ENCODE data around the gene SAMD8.

The SAMD8 gene

DNA sequence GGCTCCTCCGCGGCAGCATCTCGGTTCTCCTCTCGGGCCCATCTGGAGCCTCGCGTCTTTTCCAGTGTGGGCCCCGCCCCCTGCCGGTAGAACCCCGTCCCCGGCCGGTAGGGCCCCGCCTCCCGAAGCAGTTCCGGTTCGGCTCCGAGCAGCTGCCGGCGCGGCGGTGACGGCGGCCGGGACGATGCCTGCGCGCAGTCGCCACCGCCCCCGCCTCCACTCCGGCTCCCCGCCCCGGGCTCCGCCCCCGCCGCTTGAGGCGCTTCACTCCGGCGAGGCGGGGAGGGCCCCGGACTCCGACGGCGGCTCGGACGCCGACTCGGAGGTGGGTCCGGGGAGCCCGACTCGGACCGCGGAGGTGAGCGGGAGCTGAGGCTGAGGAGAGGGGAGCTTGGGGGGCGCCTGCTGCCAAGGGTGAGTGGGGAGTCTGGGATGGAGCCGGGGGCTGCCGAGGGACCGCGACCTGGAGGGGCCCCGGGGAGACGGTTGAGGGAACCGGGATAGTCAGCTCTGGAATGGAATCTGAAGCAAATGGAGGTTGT, at the start of gene SAMD8:
SAMD8 (plus strand) TSS at position 292 of the 542 bp plus-strand sequence. CDS start 38,873 bp downstream, outside the sequence.
- peak; percentile 97 for DNase-seq

- DNase-seq: no peak
These were observed 49.5 kb upstream of the SAMD8 start for GRCh38 chr10:75061709-75062505.

GRCh38 chr10:75062506-75063299, 48.8 kb upstream of the SAMD8 start:
- peak; percentile 88 for DNase-seq

DNA sequence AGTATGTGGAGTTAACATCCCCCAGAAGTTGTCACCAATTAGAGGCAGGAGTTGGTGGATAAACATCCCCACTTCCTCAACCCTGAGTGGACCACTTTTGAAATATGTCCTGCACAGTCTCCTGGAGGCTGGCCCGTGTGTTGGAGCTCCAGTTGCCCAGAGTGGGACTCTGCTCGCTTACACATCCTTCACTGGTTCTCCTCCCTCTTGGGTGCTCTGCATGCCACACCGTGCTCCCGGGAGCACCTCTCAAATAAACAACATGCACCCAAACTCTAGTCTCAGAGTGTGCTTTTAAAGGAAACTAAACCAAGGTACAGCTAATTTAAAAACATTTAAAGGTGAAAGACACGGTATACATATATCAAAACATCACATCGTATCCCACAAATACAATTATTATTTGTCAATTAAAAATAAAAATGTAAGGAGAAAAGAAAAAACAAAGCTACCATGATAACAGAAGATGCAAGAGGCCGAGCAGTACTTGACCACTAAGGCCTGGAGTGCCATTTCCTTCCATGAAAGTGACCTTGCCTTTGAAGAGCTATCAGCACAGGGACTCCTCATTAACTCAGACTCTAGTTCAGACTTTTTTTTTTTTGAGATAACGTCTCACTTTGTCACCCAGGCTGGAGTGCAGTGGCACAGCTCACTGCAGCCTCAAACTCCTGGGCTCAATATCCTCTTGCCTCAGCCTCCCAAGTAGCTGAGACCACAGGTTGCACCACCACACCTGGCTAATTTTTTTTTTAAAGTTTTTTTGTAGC, 47.8 kb upstream of the SAMD8 start:
- DNase-seq: no peak

DNA sequence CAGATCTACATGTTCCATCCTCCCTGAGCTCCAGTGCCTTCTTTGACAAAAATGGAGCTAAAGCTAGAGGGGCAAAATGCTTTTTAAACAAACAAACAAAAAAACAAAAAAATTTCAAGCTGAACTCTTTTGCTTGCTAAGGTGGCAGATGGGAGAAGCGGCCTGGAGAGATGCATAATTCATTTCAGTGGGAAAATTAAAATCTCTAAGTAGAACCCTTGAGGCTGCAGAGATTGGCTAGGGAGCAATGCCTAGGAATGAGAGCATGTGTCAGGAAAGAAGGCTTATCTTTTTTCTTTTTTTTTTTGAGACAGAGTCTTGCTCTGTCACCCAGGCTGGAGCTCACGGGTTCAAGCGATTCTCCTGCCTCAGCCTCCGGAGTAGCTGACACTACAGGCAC, 46.4 kb upstream of the SAMD8 start:
- no peak for DNase-seq

DNA sequence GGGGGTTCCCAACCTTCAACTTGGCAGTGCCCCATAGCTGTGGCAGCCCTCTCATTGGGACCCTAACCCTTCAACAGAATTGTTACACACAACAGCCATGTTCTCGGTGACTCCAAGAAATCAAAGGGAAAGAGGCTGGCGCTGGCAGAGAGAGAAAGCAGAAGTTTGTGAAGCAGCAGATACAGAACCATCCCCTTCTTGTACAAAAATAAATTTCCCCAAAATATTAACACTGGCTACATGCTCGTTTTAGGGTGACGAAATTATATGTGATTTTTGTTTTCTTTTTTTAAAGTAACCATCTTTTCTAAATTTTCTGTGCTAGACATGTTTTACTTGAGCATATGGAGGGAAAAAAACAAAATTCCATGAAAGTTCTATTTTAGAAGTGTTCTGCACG, 45.2 kb upstream of the SAMD8 start:
- no peak for DNase-seq

GRCh38 chr10:75067272-75067671, 44.2 kb upstream of the SAMD8 start:
- DNase-seq: no peak

DNA sequence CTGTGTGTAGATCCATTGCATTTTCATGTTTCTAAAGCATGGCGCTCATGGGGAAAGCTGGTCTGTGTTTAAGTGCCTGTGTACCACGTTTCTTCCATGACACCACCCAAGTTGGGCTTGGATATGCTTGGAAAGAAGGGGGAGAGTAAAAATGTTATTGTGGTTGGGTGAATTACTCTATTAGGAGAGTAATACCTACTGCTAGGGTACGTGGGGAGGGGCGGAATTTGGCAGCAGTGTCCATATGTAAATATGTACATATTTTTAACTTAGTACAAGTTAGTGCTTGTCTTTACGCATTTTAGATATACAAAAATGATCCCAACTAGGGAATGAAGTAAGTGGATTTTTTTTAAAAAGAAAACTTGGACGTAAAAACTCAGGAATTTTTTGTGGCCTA, 42.9 kb upstream of the SAMD8 start:
- DNase-seq: no peak

GRCh38 chr10:75070476-75070875, 41.0 kb upstream of the SAMD8 start:
- no peak for DNase-seq

GRCh38 chr10:75070961-75071428, 40.5 kb upstream of the SAMD8 start:
- peak; percentile 49 for DNase-seq

DNA sequence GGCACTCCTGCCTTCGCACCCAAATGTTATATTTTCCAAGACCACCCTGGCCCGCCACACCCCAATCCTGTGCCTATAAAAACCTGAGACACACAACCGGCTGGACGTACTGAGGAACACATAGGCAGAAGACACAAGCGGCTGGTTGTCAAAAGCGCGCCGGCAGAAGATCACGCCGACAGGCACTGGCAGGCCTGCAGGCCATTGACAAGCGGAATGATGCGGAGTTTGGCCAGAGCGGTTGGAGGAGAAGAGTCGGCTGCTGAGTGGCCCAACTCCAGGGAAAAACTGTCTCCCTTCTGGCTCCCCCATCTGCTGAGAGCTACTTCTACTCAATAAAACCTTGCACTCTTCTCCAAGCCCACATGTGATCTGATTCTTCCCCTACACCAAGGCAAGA, 39.7 kb upstream of the SAMD8 start:
- no peak for DNase-seq

GRCh38 chr10:75072727-75073126, 38.7 kb upstream of the SAMD8 start:
- DNase-seq: no peak

DNA sequence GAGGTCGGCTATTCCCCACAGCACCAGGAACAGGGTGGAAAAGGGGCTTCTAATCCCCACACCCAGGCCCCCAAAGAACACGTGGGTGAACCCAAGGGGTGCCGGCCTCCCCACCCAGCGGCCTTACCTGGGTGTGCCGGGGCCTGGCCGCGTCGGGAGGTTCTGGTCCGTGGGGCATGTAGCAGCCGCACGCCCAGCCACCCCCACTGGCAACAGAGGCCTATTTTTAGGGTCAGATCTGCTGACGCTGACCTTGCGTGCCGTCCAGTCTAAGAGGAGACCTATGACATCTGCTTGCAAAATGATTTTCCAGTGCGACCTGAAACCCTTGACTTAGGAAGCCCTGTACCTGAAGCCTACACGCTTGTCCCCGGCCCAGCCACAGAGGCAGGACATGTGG, 38.0 kb upstream of the SAMD8 start:
- no peak for DNase-seq

DNA sequence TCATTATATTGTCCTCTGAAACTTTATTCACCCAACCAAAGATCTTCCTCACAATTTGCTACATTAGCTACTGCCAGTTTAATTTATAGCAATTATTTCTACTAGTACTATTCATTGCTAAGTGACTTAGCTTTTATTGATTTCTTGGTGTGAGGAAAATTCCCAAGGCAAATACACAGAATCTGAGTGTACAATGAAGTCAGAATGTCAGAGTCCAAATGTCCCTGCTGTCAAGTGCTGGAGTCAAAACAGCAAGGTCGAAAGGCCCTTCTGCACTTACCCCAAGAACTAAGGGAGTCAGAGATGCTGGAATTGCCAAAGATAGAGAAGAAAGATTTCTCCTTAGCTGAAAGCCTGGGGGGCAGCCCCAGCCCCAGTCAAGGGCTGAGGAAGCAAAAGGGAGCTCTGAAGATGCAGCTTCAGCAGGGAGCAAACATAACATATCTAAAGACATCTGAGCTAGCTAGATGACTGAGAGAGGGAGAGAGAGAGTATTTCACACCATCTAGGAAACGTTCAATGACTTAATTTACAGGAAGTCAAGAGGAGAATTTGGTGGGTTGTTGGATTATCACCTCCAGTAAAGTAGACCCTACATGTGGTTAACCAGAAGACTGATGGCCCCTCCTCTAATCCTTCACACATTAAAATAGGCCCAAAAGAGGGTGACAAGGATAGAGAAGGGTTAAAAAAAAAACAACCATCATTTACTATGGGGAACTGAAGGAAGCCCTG, 36.6 kb upstream of the SAMD8 start:
- DNase-seq: no peak

GRCh38 chr10:75076348-75076747, 35.1 kb upstream of the SAMD8 start:
- no peak for DNase-seq

DNA sequence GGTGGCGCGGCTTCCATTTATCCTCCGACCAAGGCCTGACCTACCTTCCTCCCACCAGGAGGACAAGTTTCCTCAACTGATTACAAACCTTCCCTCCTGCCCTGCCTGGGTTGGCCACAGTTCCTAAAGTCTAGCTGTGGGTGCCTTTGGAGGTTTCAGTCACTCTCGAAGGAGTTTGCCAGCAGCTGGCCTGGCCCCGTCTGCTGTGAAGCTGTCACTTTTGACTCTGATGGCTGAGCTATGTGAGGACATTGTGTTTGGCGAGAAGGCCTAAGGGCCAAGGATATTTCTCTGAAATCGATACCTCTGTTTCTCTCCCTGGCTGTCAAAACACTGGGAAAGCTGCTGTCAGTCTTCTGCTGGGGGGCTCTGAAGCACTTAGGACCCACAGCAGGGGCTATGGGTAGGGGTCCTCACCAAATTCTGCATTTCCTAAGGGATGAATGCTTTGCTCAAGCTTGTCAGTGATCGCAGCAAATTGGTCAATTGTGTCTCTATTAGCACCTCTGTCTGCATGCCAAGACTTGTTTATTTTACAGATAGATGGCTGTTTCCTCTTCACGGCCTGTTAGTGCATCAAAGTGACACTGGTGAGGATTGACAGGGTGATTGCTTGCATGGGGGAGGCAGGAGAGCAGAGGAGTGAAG, 31.9 kb upstream of the SAMD8 start:
- no peak for DNase-seq

- DNase-seq: no peak
These were observed 30.9 kb upstream of the SAMD8 start for GRCh38 chr10:75080554-75080953.

GRCh38 chr10:75081379-75081778, 30.1 kb upstream of the SAMD8 start:
- DNase-seq: no peak

DNA sequence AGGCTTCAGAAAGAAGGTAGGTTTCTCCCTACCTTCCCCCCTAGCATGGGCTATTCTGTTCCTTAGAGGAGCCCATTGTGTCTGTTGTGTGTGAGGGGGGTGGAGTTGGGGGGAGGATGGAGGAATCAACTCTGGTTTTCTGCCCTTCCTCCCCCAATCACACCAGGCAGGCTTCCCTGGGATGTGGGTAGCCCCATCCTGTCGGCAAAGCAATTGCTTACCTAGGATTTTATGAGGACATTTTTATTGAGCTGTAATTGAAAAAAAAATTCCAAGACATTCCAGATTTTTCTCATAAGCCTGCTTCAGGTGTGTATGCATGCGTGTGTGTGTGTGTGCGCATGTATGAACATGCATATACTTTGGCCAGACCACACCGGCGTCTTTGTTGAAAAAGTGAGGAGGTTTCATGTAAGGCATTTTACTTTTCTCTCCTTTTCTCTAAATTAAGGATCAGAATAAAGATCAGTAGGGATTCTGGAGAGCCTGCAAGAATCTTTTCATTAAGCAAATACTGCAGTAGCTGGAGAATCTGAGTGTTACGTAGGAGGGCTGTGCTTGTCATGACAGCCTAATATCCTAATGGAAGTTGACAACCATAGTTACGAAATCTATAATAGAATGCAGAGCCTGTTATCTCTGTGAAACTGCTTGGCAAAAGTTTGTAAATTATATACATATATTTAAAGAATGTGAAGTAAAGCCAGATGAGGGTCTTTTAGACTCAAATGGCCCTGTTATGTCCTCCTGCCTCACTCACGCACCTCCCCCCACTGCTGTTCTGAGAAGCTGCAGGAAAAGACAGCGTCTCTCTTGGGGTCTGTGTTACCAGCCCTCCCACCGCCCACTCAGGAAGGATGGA, 27.3 kb upstream of the SAMD8 start:
- DNase-seq: peak; percentile 65

DNA sequence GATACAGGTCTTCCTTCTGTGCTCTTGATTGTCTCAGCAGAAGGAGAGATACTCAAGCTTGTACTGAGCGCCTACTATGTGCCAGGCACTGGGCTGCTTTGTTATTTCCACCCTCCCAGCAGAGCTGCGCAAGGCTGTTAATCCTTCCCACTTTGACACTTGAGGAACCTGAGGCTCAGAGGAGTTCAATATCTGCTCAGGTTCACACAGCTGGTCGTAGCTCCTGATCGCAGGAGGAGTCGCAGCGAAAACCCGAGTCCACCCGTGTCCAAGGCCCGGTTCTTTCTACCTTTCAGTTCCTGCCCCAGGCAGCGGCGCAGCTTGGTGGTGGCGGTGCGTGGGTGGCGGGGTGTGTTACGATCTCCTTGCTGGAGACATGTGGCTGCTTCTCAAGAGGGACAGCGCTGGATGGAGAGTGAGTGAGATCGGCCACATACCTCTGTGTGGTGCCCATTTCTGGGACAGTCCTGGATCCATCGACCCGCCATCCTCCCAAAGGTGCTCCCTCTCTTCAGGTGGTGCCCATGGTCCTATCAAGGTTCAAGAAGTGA, 26.5 kb upstream of the SAMD8 start:
- DNase-seq: no peak

Data from fibroblast of skin of right biceps (primary cell).